ENCODE results near the gene SLC25A24.
"Not testable (repeated sequence)": the region's sequence is repeated elsewhere in the genome, so short reads cannot be mapped to it uniquely, and the experiment has no call there.

The SLC25A24 gene

DNA sequence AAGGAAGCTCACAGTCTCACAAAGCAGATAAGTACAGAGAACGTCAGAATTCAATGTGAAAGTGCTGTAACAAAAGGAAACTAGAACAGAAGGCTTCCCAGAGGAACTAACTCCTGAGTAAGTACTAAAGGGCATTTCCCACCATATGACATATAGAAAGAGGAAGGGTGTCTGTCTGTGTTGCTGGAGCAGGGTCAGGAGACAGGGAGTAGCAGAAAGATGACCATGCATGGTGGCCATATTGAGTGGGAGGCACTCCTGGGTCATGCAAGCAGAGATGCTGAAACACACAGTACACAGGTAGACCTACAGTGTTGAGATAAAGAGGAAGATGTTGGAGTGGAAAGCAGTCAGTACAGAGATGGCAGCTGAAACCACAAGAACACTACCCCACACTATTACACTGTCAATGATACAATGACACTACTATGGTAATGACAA, 47.3 kb downstream of the SLC25A24 start:
- no peak overlapping the region for H3K27ac ChIP-seq (replicated peaks)
- TF ChIP-seq POLR2AphosphoS5 (IDR thresholded peaks at IDR 0.05; ENCODE audit: low read depth) (no peak), GABPA (IDR thresholded peaks at IDR 0.05; ENCODE audit: low read depth) (no peak), SPI1 (IDR thresholded peaks at IDR 0.05; ENCODE audit: borderline replicate concordance, low read depth) (no peak)
- TF ChIP-seq, protein P1, sequence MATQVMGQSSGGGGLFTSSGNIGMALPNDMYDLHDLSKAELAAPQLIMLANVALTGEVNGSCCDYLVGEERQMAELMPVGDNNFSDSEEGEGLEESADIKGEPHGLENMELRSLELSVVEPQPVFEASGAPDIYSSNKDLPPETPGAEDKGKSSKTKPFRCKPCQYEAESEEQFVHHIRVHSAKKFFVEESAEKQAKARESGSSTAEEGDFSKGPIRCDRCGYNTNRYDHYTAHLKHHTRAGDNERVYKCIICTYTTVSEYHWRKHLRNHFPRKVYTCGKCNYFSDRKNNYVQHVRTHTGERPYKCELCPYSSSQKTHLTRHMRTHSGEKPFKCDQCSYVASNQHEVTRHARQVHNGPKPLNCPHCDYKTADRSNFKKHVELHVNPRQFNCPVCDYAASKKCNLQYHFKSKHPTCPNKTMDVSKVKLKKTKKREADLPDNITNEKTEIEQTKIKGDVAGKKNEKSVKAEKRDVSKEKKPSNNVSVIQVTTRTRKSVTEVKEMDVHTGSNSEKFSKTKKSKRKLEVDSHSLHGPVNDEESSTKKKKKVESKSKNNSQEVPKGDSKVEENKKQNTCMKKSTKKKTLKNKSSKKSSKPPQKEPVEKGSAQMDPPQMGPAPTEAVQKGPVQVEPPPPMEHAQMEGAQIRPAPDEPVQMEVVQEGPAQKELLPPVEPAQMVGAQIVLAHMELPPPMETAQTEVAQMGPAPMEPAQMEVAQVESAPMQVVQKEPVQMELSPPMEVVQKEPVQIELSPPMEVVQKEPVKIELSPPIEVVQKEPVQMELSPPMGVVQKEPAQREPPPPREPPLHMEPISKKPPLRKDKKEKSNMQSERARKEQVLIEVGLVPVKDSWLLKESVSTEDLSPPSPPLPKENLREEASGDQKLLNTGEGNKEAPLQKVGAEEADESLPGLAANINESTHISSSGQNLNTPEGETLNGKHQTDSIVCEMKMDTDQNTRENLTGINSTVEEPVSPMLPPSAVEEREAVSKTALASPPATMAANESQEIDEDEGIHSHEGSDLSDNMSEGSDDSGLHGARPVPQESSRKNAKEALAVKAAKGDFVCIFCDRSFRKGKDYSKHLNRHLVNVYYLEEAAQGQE (IDR thresholded peaks at IDR 0.05; ENCODE audit: insufficient replicate concordance, low read depth): no peak
- TF ChIP-seq, protein P2, sequence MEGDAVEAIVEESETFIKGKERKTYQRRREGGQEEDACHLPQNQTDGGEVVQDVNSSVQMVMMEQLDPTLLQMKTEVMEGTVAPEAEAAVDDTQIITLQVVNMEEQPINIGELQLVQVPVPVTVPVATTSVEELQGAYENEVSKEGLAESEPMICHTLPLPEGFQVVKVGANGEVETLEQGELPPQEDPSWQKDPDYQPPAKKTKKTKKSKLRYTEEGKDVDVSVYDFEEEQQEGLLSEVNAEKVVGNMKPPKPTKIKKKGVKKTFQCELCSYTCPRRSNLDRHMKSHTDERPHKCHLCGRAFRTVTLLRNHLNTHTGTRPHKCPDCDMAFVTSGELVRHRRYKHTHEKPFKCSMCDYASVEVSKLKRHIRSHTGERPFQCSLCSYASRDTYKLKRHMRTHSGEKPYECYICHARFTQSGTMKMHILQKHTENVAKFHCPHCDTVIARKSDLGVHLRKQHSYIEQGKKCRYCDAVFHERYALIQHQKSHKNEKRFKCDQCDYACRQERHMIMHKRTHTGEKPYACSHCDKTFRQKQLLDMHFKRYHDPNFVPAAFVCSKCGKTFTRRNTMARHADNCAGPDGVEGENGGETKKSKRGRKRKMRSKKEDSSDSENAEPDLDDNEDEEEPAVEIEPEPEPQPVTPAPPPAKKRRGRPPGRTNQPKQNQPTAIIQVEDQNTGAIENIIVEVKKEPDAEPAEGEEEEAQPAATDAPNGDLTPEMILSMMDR (IDR thresholded peaks at IDR 0.05; ENCODE audit: insufficient read depth, low read length): no peak
- H3K27me3 ChIP-seq (ENCODE audit: insufficient read depth, poor library complexity, severe bottlenecking): no peaks in the 10 kb centered on the region
- no peak for DNase-seq (ENCODE audit: low read depth in 1 of 2, low spot score in 1 of 2)
- H3K4me3 ChIP-seq (replicated peaks; ENCODE audit: insufficient read depth, low read length): no peak overlapping the region

DNA sequence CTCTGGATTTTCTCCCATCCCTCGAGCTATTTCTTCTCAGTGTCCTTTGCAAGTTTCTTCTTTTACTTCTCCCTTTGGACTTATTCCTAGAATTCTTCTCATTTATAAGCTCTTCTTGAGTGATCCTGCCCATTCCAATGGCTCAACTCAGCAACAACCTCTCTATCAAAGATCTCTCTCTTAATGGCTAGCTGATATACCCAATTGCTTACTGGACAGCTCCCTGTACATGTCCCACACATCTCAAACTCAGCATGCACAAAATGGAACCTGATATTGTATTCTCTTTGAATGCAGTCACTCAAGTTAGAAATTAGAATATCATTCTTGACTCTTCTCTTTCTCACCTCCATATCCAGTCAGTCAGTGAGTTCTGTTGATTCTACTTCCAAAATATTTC, 48.6 kb downstream of the SLC25A24 start:
- no peaks in the 10 kb centered on the region for H3K27me3 ChIP-seq (ENCODE audit: insufficient read depth, poor library complexity, severe bottlenecking)

DNA sequence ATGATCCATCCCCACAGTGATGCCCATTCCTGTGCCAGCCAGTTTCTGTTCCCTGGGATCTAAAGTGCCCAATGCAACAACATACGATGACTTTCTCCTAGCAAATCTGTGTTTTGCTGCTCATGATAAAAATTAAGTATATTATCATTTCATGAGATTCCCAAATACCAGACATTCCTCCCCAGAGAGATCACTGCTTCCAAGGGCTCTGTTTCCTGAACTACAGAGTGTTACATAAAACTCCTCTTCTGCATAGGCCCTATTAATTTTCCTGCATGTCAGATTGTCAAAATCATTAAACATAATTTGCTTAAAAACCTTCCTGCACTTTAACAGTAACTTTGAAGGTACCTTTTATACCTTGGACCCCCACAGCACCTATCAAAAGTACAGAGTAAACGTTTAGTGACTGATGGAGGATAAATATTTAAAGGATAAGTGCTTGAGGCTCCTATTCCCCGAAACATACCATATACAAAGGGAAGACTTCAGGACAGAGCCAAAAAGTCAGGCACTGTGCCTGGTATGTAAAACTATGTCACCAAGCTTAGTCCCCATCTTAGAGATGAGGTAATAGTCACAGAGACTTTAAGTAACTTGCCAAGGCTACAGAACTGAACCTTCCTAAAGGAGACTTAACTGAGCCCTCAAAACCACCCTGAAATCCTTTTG, 50.2 kb downstream of the SLC25A24 start:
- Histone ChIP-seq H3K27me3 (ENCODE audit: insufficient read depth, poor library complexity, severe bottlenecking) (no peaks in the 10 kb centered on the region), H3K27ac (replicated peaks) (no peak overlapping the region), H3K4me3 (replicated peaks; ENCODE audit: insufficient read depth, low read length) (no peak overlapping the region)
- DNase-seq (ENCODE audit: low read depth in 1 of 2, low spot score in 1 of 2): no peak
- TF ChIP-seq SPI1 (IDR thresholded peaks at IDR 0.05; ENCODE audit: borderline replicate concordance, low read depth) (no peak), POLR2AphosphoS5 (IDR thresholded peaks at IDR 0.05; ENCODE audit: low read depth) (no peak), GABPA (IDR thresholded peaks at IDR 0.05; ENCODE audit: low read depth) (no peak)
- TF ChIP-seq, protein P1 (IDR thresholded peaks at IDR 0.05; ENCODE audit: insufficient replicate concordance, low read depth): no peak
- TF ChIP-seq, protein P2 (IDR thresholded peaks at IDR 0.05; ENCODE audit: insufficient read depth, low read length): no peak

More for the DNA sequence above, 48.6 kb downstream of the SLC25A24 start:
- Histone ChIP-seq H3K27ac (replicated peaks) (no peak overlapping the region), H3K4me3 (replicated peaks; ENCODE audit: insufficient read depth, low read length) (no peak overlapping the region)
- TF ChIP-seq GABPA (IDR thresholded peaks at IDR 0.05; ENCODE audit: low read depth) (no peak), POLR2AphosphoS5 (IDR thresholded peaks at IDR 0.05; ENCODE audit: low read depth) (no peak), SPI1 (IDR thresholded peaks at IDR 0.05; ENCODE audit: borderline replicate concordance, low read depth) (no peak)
- TF ChIP-seq, protein P1 (IDR thresholded peaks at IDR 0.05; ENCODE audit: insufficient replicate concordance, low read depth): no peak
- TF ChIP-seq, protein P2 (IDR thresholded peaks at IDR 0.05; ENCODE audit: insufficient read depth, low read length): no peak
- no peak for DNase-seq (ENCODE audit: low read depth in 1 of 2, low spot score in 1 of 2)

DNA sequence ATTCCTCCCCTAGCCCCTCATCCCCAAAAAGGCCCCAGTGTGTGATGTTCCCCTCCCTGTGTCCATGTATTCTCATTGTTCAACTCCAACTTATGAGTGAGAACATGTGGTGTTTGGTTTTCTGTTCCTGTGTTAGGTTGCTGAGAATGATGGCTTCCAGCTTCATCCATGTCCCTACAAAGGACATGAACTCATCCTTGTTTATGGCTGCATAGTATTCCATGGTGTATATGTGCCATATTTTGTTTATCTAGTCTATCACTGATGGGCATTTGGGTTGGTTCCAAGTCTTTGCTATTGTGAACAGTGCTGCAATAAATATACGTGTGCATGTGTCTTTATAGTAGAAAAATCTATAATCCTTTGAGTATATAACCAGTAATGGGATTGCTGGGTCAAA, 55.6 kb downstream of the SLC25A24 start:
- not testable (repeated sequence) for H3K27ac ChIP-seq (replicated peaks); DNase-seq (ENCODE audit: low read depth in 1 of 2, low spot score in 1 of 2); H3K4me3 ChIP-seq (replicated peaks; ENCODE audit: insufficient read depth, low read length); H3K27me3 ChIP-seq (ENCODE audit: insufficient read depth, poor library complexity, severe bottlenecking)

All from HL-60 (cell line).